CD4-positive, alpha-beta T cell treated with Interleukin-4 for 4 hours (primary cell): ENCODE data around the gene RAP1A.
"Not testable (repeated sequence)": the region's sequence is repeated elsewhere in the genome, so short reads cannot be mapped to it uniquely, and the experiment has no call there.

Experiments used
- DNase-seq: peaks from one replicate; pipeline ENCODE4 v3.0.0-alpha.2; 2020

The RAP1A gene

DNA sequence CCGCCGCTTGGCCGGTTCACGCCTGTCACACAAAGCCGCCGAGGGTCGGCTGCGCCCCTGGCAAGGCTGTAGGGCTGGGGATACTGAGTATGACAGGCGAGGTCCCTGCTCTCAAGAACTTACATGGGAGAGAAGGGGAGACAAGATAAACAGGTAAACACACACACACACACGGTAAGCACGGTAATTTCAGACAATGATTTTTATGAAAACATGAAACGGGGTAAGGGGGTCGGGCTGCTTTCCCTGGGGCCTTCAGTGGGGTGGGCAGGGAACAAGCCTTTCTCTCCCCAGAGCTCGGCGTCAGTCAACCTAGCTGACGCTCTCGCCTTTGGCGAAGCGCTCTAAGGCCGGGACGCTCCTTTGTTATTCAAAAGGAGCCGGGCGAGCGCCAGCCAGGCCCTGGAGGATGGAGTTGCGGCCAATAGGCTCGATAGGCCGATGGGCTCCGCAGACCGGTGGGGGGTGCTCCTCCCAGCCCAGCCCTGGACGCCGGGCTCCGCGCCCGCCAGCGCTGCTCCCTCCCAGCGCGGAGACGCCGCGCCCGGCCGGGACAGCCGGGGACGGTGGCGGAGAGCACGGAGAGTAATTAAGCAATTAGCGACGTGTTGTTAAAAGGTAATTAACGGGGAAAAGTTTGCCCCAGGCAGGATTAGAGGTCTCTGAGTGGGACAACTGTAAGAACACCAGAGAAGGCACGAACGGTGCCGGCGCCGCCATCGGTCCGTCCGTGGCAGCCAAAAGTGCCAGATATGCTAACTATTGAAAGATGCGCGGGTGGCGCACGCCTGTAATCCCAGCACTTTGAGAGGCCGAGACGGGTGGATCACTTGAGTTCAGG, 120.6 kb downstream of the RAP1A start:
- no peak for DNase-seq

DNA sequence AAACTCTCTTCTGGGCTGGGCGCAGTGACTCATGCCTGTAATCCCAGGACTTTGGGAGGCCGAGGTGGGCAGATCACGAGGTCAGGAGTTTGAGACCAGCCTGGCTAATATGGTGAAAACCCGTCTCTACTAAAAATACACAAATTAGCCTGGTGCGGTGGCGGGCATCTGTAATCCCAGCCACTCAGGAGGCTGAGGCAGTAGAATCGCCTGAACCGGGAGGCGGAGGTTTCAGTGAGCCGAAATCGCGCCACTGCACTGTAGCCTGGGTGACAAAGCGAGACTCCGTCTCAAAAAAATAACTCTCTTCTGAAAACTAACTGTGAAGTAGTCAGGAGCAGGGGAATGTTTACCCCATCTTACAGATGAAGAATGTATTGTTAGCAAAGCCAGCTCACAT, 122.7 kb downstream of the RAP1A start:
- not testable (repeated sequence) for DNase-seq

DNA sequence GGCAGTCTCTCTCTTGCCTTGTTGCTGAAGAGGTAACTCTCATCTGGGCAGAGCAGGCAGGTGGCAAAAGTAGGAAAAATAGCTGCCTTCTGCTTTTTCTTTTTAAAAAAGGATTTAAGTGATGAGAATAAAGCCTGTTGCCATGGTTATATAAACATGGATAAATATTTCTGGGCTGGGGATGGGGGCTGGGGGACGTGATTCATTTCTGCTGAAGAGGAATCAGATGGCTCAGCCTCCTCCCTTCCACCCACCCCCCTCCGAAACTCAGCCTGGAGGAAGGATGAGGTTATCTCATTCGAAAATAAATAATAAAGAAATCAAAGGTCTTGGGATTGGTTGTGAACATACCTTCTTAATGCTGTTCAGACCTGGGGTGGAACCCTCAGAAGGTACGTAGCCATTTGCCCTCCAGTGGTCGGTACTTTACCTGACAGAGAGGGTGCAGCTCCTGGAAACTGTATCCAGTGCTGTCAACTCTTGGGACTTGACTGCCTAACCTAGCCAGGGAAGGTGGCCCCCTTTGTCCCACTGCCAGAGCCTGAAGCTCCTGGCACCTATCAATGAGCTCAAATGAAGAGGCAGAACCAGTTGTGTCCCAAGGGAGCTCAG, 123.5 kb downstream of the RAP1A start:
- DNase-seq, result peak; percentile 37

DNA sequence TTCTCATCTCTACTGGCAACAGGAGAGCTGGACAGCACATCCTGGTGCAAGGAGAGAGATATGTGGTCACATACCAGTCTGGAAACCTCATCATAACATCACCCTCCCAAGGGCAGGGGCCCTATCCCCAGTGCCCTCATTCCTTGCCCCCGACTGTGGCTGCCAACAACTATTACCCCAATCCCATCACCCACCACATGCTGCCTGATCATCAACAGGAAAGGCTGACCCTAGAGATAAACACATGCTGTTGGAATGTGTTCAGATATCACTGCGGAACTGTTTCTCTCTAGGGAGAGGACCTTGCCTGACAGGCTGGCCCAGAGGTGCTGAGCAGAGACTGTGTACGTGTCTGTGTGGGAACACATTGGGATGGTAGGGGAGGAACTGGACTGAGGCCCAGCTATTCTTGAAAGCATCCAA, 124.1 kb downstream of the RAP1A start:
- no peak for DNase-seq

DNA sequence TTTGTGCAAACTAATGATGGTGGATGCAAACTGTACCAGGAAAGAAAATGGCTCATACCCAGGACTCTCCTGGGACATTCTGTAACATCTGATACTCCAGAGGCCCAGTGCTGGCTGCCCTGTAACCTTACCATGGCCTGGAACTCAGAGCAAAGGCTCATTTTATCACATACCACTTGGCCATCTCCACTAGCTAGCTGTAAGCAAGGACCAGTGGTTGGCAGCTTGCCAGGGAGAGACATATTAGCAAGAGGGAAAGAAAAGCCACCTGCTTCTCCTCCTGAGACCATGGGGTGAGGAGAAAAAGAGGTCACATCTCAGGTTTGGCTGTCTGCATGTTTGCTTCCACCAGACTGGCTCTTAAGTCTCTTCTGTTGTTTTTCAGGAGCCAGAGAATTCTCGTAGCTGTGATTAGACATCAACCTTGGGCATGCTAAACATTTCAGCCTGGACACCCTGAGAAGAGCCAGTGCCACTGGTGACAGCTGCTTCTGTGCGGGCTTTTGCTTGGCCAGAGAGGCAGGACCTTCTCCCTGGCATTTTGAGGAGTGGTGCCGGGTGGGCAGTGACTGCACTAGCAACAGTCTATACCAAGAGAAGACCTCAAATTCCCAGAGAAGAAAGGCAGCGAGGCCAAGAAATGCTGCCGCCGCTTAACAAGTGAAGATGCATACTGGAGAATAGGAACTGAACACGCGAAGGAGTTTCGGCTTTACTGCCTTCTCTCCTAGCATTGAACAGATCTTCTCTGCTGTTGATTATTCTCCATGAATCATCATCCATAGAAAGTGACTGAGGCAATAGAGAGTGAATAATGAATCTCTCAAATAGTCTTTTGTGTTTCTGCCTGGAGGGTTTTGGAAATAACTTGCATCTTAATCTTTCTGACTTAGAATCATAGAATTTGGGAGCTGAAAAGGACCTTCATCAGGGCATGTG, 126.4 kb downstream of the RAP1A start:
- DNase-seq, result no peak

DNA sequence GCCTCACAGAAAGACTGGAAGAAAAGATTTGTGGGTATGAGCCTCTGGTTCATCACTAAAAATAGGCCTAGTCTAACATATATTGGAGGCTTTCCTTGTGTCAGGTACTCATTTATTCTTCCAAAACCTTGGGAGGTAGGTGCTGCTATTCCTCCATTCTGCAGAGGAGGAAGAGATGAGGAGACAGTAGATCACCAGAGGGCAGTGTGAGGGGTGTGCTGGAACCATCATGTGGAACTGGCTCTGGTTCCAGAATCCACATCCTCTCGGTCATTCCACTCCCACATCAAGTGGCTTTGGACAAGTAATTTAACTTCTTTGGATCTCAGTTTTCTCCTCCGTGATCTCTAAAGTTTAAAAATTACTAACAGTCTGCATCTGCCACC, 127.0 kb downstream of the RAP1A start:
- no peak for DNase-seq

DNA sequence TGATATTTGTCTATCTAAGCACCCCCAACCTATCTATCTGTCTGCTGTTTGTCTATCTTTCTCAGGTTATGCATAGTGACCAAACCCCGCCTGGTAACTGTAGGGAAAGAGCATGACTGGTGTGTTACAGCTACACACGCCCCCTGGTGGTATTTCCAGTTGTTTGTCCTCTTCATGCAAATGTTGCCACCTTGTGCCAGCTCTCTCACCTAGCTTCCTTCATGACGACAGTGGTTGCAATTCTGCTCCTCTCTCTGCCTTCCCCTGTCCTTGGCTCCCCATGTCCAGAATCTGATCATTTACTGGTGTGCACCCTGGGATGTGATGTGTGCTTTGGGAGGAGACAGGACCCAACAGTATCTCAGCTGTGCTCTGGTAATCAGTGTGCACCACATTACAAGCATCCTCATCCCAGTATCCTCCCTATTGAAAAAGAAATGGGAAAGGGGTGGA, 127.7 kb downstream of the RAP1A start:
- DNase-seq, result peak; percentile 77

DNA sequence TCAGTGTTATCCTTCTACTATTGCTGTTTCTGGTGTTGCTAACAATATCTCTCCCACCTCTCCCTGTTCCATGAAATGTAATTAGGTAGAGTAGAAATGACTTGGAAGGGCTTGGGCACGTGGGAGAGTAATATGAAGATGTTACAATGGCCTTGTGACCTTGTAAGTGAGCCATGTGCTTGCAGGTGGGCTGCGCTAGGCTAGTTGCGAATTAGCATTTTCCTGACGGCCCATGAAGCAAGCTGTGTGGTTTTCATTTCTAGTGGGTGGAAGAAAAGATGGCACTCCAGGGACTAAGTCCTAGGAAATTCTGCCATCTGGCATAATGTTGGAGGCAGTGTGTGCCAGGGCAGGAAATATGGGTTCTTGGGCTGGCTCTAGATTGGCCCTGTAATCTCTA, 128.4 kb downstream of the RAP1A start:
- no peak for DNase-seq

DNA sequence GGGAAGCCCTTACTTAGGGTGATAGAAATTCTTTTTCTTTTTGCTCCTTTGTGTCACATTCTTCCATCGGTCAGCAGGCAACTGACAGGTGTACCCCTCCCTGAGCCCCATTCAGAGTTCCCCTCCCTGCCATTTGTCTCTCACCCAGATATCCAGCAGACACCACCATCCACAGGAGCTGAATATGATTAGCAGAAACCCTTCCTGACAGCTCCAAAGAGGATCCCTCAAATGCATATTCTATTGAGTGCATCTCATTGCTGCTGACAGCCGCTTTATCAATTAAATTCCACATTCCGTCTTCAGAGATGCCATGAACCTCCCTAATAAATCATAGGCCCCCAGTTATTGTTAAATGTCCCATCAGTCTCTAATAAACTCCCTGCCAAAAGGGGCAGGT, 130.0 kb downstream of the RAP1A start:
- no peak for DNase-seq

DNA sequence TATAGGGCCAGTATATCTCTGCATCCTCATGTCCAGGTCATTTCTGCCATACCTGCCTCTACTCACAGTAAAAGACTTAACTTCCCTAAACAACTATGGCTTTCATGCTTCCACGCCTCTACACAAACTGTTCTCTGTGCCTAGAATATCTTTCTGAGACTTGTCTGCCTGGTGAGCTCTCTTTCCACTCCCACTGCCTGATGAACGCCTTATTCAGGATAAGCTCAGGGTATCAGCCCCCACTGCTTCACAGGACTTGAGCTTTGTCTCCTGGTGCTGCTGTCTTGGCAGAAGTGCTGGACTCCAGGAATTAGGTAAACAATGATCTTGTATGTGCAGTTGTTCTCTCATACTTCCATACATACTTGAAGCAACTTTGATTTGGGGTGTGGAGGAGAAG, 131.3 kb downstream of the RAP1A start:
- no peak for DNase-seq

DNA sequence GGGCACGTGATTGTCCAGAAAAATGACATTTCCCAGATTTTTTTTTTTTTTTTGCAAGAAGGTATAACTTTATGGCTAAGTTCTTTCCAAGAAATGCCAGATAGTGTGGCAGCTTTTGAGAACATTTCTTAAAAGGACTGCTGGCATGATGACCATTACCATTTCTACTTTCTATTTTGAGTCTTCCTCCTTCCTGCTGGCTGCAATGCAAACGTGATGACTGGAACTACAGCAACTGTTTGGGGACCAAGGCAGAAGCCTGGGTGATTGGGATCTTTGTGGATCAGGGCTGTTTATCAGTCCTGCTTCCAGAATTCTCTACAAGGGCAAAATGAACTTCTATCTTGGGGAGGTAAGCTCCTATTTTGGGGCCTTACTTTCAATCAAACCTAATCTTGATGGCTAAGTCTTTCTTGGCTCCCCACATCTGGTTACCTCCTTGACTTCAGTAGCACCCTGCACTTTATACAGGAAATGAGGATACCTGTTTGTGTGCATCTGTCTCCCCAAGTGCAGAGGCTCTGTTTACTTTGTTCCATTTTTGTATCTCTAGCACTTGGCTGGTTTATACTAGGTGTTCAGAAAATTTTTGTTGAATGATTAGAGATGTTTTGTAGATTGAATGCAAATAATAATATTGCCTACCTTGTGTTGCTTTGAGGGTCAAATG, 132.5 kb downstream of the RAP1A start:
- no peak for DNase-seq

DNA sequence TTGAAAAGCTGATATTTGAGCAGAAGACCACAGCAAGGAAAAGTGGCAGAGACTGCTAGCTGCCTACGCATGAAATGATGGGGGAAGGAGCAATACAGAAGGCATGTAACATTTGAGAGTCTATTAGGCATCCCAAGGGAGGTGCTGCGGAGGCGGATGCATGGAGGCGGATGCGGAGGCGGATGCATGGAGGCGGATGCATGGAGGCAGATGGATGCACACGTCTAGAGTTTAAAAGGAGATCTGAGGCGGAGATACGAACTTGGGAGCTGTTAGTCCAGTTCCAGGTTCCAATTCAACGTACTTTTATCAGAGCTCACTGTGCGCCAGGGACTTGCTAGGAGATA, 135.4 kb downstream of the RAP1A start:
- DNase-seq, result no peak

DNA sequence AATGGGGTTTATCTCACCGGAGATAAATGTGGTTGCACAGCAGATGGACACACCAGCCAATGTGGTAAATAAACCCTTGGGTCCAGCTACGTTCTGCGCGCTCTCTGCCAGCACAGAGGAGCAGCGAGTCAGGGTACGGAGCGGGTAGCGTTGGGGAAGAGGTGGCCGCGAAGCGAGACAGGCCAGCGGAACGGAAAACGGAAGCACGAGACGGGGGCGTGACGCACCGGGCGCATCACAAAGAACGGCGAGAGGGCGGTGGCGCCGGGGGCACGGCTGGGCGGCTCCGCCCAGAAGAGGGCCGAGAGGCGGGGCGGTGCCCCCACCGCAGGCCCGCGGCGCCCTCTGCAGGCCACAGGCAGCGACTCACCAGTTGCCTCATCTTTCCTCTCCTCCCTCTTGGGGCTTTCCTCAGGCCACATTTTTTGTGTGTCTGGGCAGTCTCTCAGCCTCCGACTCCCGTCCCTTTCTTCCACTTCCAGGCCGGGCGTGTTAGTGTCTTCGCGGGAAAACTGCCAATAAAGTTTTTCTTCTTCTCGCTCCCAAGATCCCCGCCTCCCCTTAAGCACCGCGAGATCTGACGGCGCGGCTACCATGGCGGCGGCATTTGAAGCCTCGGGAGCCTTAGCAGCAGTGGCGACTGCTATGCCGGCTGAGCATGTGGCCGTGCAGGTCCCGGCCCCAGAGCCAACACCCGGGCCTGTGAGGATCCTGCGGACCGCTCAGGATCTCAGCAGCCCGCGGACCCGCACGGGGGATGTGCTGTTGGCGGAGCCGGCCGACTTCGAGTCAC, 135.9 kb downstream of the RAP1A start, which contains the start of gene DDX20:
Gene DDX20, plus strand, starts transcription at position 571 of the 793 bp plus-strand sequence. Its CDS starts 24 bp downstream, at position 595.
- DNase-seq, result peak; percentile 90

DNA sequence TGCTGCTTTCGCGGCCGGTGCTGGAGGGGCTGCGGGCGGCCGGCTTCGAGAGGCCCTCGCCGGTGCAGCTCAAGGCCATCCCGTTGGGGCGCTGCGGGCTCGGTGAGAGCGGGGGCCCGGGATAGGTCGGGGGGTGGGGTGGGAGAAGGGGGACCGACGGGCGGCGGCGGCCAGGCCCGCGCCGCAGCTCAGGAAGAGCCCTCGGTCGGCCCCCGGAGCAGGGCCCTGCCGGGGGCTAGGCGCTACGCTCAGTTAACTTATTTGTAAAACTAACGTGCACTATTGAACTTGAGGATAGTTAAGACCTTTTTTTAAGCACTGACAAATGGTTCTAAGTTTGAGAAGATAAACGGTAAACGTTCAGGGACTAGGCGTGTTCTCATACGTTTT, 136.5 kb downstream of the RAP1A start:
- no peak for DNase-seq

DNA sequence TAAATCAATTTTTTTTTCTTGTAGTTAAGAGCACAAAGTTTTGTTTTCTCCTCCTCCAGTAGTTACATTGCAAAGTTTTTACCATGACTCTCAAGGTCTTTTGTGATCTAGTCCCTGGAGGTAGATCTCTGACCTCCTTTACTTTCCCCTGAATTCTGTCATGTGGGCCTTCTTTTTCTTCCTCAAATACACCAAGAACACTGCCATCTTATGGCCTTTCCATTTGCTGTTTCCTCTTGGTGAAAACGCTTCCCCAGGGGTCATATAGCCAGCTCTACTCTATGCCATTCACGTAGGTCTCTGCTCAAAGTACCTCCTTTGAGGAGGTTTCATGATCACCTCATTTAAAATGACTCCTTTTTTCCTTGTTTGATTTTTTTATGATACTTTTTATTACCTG, 138.8 kb downstream of the RAP1A start:
- DNase-seq, result no peak

DNA sequence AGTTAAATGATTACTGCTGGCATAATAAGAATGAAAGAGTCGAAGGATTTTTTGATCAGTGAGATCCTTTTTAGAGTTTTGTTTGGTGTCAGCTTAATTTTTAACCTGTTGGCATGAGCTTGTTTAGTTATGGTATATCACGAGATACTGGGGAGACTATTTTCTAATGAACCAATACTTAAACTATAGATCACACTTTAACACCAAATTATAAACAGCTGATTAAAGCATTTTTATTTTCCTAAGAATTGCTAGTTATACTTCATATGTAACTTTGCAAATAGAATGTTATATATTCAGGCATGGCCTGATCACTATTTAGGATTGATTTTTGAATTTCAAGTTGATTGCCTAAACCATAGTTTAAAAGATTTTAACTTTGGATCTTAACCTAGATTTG, 142.1 kb downstream of the RAP1A start:
- no peak for DNase-seq

DNA sequence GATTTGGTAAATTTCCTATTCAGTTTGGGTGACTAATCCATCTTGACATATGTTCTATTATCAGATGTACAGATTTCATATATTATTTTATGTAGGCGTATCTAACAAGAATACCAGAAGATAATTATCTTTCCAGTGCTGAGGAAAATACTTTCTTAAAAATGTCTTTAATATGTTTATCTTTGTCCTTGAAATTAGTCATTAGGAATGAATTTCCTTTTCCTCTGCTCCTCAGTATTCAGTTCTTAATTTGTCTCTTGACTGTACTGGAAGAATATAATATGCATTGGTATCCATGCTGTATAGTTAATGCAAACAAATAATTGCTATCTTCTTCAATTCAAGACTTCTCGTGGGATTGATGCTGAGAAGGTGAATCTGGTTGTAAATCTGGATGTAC, 142.7 kb downstream of the RAP1A start:
- no peak for DNase-seq
